RPMI7951 (cell line): Measurements from ENCODE around the gene COL27A1. TPM values are rescaled to one million over a fixed set of nuclear protein-coding genes. Genes with fewer than 3 reads are reported as not detected.

Source experiments
- DNase-seq: peaks from one replicate; pipeline ENCODE4 v3.0.0-alpha.2; 2012; ENCODE audit warnings: low read depth
- total RNA-seq: library from RNA; depleted of rRNA; stranded (reverse); fragments of >200 nt; shearing (Covaris generic); gene quantifications from 2 replicates; pipeline ENCODE4 v1.2.3, GENCODE V29; 2014

Gene COL27A1
- total RNA-seq, 1 experiment from 2014 or later: 2.8 TPM

DNA sequence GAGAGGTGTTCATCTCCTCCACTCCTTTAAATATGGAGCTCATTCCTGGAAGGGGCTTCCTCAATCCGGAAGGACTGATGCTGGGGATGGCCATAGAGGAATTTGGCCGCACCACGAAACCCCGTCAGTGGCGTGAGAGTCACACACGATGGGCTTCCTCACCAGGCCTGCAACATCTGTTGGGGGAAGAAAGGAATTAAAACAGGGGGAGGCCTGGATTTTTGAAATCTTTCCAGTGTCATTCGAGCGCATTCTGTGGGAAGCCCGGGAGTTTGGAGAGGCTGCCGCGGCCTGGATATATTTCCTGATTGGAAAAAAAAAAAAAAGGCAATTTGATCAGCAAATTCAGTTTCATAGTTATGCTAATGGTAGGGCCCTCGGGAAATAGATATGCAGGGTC, 91.2 kb downstream of the COL27A1 start:
- no peak for DNase-seq

DNA sequence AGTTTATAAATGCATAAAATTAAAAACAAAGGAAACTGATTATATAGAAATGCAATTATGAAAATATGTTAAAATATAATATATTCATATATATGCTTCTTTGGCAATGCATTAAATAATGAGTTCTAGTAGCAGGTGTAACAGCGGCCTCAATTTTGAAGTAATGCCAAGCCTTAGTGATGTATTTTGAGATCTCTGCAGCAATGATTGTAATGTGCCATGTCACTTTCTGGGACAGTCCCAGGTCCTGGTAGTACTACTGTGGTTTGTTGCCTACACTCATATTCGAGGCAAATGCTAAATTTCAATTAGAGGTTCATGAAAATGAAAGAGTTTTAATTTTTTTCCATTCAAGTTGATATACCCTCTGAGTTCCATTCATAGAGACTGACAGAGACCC, 91.7 kb downstream of the COL27A1 start:
- no peak for DNase-seq

DNA sequence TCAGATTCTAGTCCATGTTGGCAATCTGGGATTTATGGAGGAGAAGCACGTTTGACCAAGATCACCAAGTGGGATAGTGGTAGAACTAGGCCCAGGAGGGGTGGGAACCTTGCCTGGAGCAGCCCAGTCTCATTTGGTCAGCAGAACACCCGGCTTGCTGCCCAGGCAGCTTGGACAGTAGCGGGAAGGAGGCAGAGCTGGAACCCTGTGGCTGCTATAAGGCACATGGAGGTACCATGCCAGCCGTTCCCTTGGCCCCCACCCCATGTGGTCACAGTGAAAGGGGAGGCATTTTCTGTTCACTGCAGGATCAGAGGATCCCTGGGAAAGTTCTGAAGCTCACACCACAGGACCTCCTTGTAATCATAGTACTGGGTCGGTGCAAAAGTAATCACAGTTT, 92.2 kb downstream of the COL27A1 start:
- no peak for DNase-seq

DNA sequence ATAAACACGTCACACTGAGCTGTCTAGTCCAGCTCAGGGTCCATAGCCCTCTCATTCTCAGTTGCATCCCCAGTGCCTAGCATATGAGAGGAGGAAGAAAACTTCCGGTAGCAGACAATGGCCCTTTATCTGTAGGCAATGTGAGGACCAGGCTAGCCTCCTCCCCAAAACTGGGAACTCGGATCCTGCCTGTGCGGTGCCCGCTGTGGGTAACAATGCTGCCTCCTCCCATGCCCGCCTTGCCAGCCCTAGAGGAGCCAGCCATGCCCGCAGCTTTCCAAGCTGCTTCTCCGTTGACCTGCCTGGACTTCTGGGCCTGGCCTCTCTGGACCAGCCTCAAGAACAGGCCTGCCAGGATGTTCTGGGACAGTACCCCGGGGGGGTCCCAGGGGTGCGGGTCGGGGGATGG, 93.0 kb downstream of the COL27A1 start:
- no peak for DNase-seq

DNA sequence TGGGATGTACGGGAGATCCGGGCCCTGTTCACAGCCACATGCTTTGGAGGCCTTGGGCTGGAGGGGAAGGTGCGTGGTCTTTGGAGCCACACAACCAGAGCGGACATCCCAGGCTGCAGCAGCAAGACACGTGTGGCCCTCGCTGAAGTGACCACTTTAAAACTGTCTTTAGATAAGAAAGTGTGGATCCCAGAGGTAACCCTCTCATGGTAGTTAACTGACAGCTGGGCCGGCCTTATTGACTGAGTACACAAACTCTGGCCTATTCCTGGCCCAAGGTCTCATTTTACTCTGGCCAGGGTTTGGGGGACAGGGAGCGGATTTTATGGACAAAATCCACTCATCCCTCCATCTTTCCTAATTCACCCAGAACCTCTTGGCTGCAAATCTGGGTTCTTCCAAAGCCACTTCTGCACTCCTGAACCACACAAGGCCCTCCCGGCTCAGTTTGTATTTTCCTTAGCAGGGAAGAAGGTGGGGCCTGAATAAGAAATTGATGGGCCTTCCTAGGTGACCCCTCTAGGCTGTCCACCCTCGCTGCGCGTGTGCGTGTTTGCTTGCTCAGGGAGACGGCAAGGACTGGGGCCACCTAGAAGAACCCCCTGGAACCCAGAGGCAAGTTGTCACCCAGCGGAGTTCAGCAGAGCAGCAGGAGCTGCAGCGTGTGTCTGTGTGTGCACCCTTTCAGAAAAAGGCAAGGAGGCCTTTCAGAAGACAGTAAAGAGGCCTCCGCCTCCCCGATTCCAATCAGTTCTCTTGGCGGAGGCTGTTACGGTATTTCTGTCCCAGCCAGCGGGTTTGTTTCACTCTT, 94.3 kb downstream of the COL27A1 start:
- no peak for DNase-seq

DNA sequence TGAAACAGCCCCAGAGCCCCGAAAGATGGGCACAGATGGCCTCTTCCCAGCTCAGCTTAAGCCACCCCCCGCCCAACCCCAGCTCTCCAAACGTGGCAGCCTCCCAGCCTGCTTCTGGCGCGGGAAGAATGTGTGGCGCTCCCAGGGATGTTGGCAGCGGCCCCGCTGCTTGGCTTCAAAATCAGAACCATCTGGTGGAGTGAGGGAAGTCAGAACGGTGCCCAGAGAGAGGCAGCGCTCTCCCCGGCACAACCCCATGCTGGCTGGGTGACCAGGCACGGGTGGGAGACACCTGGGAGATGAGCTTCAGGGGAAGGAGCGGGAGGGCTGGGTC, 94.9 kb downstream of the COL27A1 start:
- DNase-seq: peak; percentile 16

DNA sequence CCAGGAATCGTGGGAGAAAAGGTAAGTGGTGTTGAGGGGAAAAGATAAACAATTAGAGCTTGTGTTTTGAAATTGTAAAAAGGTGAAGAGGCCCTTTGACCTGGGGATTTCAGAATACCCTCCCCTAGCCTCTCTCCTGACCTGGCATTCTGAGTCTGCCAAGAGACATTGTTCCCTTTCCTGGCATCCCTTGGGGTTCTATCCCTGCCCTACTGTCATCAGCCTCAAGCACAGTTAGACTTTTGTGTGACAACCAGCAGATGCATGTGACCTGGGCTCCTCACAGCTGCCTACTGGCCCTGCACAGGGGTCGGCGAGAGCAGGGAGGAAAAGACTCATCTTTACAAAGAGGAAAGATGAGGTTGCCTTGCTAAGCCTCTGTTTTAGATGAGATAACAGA, 95.3 kb downstream of the COL27A1 start:
- no peak for DNase-seq

DNA sequence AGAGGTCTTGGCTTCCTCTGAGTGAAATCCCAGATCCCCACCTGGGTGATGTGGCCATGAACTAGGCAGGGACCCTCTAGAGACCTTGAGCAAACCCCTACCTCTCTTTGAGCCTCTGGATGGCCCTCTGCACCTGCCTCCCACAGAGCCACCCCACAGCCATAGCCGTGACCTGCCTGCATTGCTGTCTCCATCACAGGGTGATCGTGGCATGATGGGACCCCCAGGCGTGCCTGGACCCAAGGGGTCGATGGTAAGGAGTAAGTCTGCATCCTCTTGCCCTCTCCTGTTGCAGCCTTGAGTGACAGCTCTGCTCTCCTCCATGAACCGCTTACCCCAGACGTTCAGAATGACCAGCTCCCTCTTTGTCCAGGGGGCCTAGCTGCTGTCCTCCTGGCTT, 97.1 kb downstream of the COL27A1 start:
- no peak for DNase-seq

DNA sequence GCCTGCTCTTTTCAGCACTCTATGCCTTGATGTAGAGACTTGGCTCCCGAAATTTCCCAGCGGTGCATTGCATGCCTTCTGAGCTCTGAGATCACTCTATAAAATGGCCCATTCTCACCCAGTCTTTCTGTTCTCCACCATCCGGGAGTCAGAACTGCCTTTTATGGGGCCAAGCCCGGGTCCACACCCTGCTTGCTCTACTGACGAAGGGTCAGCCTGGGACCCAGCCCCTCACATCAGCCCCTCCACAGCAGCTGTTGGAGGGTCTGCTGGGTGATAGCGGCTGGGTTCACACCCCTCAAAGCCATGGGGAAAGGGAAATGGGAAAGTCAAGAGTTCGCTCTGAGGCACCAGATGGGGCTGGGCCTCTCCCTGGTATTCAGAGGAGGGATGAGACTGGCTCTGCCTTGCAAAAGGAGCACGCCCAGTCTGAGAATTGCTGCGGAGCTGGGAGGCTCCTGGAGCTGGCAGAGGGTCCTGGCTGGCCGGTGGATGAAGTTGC, 101.5 kb downstream of the COL27A1 start:
- DNase-seq: no peak

DNA sequence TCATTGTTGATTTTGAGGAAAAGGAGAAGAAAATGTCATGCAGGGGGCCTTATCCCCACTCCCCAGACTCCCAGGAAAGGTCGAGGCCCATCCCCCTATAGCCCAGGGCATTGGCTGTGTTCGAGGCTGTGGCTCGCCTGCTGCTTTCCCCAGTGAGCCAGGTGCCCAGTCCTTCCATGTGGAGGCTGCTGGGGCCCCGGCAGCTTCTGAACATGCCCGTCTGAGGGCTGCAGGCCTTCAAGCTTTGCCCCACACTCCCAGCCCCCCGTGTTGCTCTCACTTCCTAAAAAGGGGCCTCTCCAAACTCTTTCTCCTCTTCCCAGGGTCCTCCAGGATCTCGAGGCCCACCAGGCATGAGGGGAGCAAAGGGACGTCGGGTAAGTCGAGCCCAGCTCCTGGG, 102.9 kb downstream of the COL27A1 start:
- no peak for DNase-seq

DNA sequence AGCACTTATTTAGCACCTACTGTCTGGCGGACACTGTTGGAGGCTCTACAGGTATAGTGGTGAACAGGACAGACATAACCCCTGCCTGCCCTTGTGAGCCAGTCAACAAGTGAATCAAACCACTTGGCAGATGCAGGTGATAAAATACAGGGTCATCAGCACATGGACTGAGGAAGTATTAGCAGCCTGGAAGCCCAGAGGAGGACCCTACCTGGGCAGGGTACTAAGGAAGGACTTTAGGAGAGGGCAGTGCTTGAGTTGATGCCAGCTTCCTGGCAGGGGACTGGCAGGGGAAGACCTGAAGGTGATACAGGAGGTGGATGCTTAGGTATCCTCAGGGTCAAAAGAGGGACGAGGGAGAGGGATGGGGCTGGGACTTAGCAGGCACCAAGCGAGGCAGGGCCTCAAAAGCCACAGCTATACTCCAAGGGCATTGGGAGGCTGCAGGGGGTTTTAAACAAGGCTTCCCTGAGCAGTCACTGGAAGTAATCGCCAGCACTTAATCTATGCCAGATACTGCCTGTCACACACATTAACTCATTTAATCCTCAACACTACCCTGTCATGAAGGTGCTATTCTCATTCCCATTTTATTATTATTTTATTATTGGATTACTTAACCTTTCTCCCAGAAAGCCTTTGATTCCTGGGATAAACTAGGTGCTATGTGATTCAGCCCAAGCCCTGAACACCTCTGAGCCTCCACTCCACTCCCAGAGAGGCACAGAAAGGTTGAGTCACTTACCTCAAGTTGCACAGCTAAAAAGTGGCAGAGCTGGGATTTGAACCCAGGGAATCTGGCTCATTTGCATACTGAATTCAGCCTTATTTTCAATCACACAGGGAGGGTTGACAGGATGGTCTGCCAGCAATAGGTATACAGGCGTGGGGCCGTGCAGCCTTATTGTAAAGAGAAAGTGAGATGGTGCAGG, 103.8 kb downstream of the COL27A1 start:
- DNase-seq: no peak

DNA sequence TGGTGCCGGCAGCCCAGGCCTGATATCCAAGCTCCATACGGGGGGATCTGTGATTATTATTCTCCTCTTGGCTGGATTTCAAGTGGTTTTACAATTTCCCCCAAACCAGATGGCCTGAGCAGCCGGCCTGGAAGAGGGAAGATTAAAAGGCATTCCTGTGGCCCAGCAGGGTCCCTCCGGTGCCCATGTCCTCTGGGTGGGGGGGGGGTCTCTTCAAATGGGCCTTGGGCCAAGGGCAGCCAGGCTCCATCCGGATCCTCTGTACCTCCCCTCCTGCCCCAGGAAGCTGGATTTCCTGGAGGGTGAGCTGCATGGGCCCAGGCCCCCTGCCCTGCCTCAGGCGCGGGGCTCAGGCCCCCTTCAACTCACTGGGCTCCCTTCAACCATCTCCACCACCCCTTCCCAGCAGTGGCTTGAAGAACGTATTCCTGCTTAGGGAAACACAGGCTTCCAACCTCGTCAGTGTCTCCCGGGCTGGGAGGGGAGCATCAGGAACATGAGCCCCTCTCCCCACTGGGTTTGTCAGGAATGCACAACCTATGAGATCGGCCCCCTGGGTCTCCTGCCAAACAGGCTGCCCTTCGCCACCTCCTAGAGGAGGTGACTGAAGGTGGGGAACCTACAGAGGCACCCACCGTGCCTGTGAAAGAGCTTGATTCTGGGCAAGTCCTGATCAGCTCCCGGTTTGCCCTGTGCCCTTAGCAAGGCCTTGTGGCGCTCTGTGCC, 104.6 kb downstream of the COL27A1 start:
- DNase-seq: no peak

DNA sequence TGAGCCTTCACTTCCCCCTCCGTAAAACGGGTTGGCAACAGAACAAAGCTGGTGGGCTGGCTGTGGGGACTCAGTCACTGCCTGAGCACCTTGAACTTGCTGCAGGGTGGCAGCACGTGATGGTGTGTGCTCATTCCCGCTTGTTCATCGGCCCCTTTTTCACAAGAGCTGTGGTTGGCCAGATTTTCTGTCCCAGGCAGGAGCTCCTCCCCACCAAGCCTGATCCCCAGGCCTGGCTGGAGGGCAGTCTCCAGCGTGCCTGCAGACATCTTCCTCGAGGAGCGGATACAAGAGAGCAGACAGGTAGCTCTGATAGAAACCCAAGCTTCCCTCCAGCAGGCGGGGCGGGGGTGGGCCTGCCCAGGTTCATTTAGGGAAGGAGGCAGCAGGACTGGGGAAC, 105.7 kb downstream of the COL27A1 start:
- no peak for DNase-seq

DNA sequence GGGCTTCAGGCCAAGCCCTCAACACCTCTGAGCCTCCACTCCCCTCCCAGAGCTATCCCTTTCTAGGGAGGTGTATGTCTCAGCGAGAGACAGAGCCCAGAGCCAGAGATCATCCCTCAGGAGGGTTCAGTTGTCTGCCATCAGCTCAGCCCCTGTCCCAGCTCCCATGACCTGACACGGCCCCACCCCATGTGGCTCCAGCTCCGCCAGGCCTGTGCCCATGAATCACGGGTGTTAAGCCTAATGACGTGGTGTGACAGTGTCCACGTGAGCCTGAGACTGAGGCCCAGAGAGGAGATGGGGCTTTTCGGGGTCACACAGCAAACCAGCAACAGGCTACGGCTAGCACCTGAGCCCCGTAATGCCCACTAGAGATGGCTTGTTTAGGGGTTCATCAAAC, 106.7 kb downstream of the COL27A1 start:
- no peak for DNase-seq

DNA sequence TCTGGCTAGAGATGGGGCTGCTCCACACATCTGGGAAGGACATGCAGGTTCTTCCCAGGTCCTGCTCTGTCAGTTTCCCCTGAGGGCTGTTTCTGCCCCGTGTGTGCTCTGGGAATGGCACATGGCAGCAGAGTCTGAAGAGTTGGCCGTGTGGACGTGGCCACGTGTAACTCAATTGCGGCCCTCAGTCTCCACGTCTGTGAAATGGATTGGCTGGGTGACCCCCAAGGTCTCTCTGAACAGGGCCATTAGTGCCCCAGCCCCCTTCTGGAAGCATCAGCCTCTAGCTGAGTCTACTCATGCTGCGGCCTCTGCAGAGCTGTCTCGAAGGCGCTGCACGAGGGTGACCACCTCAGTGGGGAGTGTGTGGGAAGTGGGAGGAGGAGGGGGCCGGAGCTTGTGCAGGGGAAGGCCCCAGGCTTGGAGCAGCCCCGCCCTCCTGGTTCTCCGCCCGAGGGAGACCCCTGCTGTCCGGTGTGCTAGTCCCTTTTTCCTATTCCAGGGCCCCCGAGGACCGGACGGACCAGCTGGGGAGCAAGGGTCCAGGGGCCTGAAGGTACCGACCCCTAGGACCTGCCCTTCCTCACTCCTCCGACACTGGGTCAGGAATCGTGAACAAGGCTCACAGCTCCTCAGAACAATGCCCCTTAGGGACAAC, 108.6 kb downstream of the COL27A1 start:
- DNase-seq: no peak

DNA sequence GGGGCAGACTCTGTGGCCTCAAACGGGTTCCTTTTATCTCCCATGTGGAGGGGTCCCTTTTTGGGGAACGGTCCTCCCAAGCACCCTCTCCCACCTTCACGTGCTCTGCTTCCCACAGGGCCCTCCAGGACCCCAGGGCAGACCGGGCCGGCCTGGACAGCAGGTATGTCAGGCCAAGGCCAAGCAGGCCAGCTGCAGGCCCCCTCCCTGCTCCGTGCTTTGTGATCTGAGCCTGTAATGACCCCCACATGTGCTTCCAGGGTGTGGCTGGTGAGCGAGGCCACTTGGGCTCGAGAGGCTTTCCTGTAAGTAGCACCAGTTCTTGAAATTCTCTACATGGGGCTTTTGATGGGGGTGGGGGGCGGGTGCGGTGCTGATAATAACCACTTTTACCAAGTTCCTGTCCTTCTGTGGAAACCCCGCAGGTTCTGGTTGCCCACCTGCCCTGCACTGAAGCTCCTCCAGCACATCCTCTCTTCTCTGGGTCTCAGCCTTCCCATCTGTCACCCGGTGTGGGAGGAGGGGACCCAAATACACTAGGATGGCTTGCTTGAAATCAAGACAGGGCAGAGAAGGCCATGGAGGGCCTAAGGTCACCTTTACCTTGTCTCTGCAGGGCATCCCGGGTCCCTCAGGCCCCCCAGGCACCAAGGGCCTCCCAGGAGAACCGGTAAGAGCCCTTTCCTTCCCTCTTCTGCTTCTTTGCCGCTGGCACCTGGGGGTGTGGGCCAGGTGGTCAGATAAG, 109.6 kb downstream of the COL27A1 start:
- no peak for DNase-seq

DNA sequence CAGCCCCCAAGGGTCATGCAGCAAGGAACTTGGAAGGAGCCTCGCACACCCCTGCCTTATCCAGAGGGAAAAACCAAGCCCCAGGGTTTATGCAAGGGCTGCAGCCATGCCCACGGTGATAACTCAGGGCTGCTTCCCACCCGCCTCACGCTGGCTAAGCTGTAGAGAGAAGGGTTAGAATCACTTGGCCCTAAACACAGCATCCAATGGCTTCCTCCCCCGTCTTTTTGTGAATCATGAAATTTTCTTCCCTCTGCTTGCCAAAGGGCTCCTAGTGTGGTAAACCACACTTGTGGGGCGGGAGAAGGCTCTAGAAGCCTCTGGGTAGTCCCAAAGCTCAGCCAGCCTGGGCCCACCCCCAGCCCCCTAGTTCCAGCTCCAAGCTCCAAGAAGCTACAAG, 111.6 kb downstream of the COL27A1 start:
- DNase-seq: peak; percentile 60

DNA sequence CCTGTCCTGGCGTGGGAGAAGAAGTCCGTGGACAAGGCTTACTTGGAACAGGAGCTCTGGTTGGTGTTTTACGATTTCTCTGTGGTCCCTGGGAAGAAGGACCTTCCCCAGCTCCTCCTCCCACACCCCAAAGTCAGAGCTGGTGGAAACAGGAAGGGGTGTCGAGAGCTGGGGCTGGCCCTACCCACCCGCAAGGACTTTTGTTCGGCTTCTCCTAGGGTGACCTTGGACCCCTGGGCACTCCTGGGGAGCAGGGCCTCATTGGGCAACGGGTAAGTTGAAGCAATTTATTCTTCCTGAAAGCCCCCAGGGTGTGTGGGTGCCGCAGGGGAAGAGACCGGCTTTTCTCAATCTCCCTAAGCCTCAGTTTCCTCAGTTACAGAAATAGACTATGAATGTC, 113.7 kb downstream of the COL27A1 start:
- DNase-seq: no peak

DNA sequence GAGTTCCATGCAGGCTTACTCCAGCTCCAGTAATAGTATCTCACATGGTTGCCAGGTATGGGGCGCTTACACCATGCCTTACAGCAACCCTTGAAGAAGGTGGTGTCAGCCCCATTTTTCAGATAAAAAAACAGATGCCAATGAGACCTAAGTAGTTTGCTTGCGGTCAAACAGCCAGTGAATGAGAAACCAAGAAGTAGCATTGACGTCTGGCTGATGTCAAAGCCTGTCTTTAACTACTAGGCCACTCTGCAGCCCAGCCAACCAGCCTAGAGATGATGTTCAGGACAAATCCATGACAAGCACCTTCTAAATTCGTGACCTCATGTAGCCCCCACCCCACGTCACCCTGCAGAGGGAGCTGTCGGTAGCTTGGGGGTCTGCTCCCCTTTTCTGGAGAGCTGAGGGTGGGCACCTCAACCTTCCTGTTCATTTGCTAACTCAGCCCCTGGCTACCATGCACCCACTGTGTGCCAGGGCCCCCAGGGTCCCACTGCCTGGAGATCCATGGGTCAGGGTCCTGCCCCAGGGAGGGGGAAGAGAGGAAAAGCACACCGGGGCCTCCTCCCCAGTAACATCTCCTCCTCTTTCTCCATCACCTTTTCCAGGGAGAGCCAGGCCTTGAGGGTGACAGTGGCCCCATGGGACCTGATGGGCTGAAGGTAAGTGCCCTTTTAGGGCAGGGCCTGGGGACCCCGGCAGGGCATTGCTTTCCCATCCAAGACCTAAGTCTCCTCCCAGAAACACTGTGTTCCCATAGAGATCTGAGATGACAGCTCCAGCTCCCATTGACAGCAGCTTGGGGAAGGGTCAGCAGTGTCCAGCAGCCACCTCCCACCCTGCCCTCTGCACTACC, 115.0 kb downstream of the COL27A1 start:
- DNase-seq: no peak
